SK-N-SH (cell line): Measurements from ENCODE around the gene AGAP1. TPM values are rescaled to one million over a fixed set of nuclear protein-coding genes. Genes with fewer than 3 reads are reported as not detected.

ENCODE experiments used
- CTCF ChIA-PET: fragments of 300-600, 350-600 bp; formaldehyde crosslinking; extraction: SDS; loops from one replicate; lab custom pipeline; 2021; lab: Yijun Ruan, JAX
- POLR2A ChIA-PET: fragments of 350-600 bp; sonication (Branson Sonifier 250); formaldehyde crosslinking; extraction: SDS; loops from one replicate; lab custom pipeline; 2020; ENCODE audit warnings: antibody characterized with exemption, inconsistent platforms; lab: Yijun Ruan, JAX
- DNase-seq: peaks from one replicate; pipeline ENCODE4 v3.0.0; 2012
- H2AFZ ChIP-seq: fragments of 200-600 bp; sonication (generic); 2 replicates; pipeline ENCODE4 v1.8.1; 2016; ENCODE audit warnings: antibody characterized with exemption, mild to moderate bottlenecking, low read depth
- H3F3A ChIP-seq: fragments of 200-600 bp; sonication (generic); replicated peaks from 2 replicates; pipeline ENCODE3; 2016; ENCODE audit warnings: antibody characterized with exemption, mild to moderate bottlenecking; ENCODE audit not compliant: insufficient read depth
- H3K27ac ChIP-seq, 2 experiments: fragments of 200-500 bp in 1 of 2; fragments of 200-600 bp in 1 of 2; sonication (Bioruptor generic) in 1 of 2; sonication (generic), shearing (Covaris generic) in 1 of 2; 2 replicates each; pipeline versions ENCODE4 v1.5.1 to v1.6.1; 2014 to 2016; ENCODE audit warnings: low read depth in 2 of 2, inconsistent platforms in 1 of 2, low read length in 1 of 2, mild to moderate bottlenecking in 1 of 2, mixed read lengths in 1 of 2
- H3K27me3 ChIP-seq: fragments of 200-600 bp; sonication (generic), shearing (Covaris generic); 2 replicates; pipeline ENCODE4 v1.6.1; 2016; ENCODE audit warnings: mixed run types; ENCODE audit not compliant: insufficient read depth
- H3K36me3 ChIP-seq, 2 experiments: fragments of 200-500 bp in 1 of 2; fragments of 200-600 bp in 1 of 2; sonication (Bioruptor generic) in 1 of 2; sonication (generic) in 1 of 2; replicated peaks in 1 of 2; 2 replicates each; pipeline versions ENCODE3 to v1.5.1; 2014 to 2016; ENCODE audit warnings: low read length in 1 of 2, mild to moderate bottlenecking in 1 of 2; ENCODE audit not compliant: insufficient read depth in 2 of 2, control insufficient read depth in 1 of 2
- H3K4me1 ChIP-seq, 2 experiments: fragments of 200-500 bp in 1 of 2; fragments of 200-600 bp in 1 of 2; sonication (Bioruptor generic) in 1 of 2; sonication (generic), shearing (Covaris generic) in 1 of 2; 2 replicates each; pipeline versions ENCODE4 v1.5.1 to v1.6.1; 2014 to 2016; ENCODE audit warnings: low read depth in 1 of 2, low read length in 1 of 2, mixed run types in 1 of 2; ENCODE audit not compliant: insufficient read depth in 2 of 2, control insufficient read depth in 1 of 2
- H3K4me2 ChIP-seq: fragments of 200-600 bp; sonication (generic), shearing (Covaris generic); 2 replicates; pipeline ENCODE4 v1.6.1; 2017; ENCODE audit warnings: mixed run types
- H3K4me3 ChIP-seq, 2 experiments: fragments of 200-500 bp in 1 of 2; fragments of 200-600 bp in 1 of 2; sonication (Bioruptor generic) in 1 of 2; sonication (generic), shearing (Covaris generic) in 1 of 2; 2 replicates each; pipeline versions ENCODE4 v1.5.1 to v1.8.1; 2014 to 2016; ENCODE audit warnings: low read depth in 2 of 2, inconsistent platforms in 1 of 2, low read length in 1 of 2, mild to moderate bottlenecking in 1 of 2, mixed read lengths in 1 of 2, moderate library complexity in 1 of 2
- H3K79me2 ChIP-seq: fragments of 200-600 bp; sonication (generic); 2 replicates; pipeline ENCODE4 v1.8.1; 2017; ENCODE audit warnings: mild to moderate bottlenecking; ENCODE audit not compliant: insufficient read depth
- H3K9ac ChIP-seq: fragments of 200-600 bp; sonication (generic); 2 replicates; pipeline ENCODE4 v1.6.1; 2017; ENCODE audit warnings: mixed run types
- H3K9me2 ChIP-seq: fragments of 200-600 bp; sonication (generic); 2 replicates; pipeline ENCODE4 v1.6.1; 2017; ENCODE audit warnings: mixed run types
- H3K9me3 ChIP-seq: fragments of 200-600 bp; sonication (generic); 2 replicates; pipeline ENCODE4 v1.6.1; 2017; ENCODE audit warnings: mixed run types, mild to moderate bottlenecking, moderate library complexity
- H4K20me1 ChIP-seq: fragments of 200-600 bp; sonication (generic); 2 replicates; pipeline ENCODE4 v1.6.1; 2017; ENCODE audit warnings: mild to moderate bottlenecking, mixed run types; ENCODE audit not compliant: insufficient read depth
- ELF1 ChIP-seq: IDR thresholded peaks from 2 replicates; pipeline ENCODE4 v1.4.0; 2012
- EZH2phosphoT487 ChIP-seq: fragments of 200-600 bp; sonication (generic); IDR thresholded peaks from 2 replicates; pipeline ENCODE4 v1.6.1; 2017; ENCODE audit warnings: low read depth, mixed run types, mild to moderate bottlenecking, antibody characterized with exemption, moderate library complexity, borderline replicate concordance
- SIN3A ChIP-seq: IDR thresholded peaks from 2 replicates; pipeline ENCODE4 v1.6.1; 2012; ENCODE audit warnings: low read depth, mild to moderate bottlenecking, low read length, moderate library complexity, borderline replicate concordance
- SMC3 ChIP-seq: IDR thresholded peaks from 2 replicates; pipeline ENCODE4 v1.6.1; 2012; ENCODE audit warnings: low read depth, low read length, improper control_type of control experiment
- YY1 ChIP-seq: IDR thresholded peaks from 2 replicates; pipeline ENCODE4 v1.4.0; 2012; ENCODE audit warnings: low read depth, mild to moderate bottlenecking
- WGBS: methylation state at CpG from one replicate; pipeline ENCODE4 v1.1.6; 2017; ENCODE audit warnings: low lambda C conversion rate; 5-methylcytosine and 5-hydroxymethylcytosine counted together
- polyA plus RNA-seq, 3 experiments: library from polyadenylated mRNA; depleted of rRNA; stranded (reverse); fragments of >200 nt; gene quantifications; 2 replicates each; pipeline ENCODE4 v1.2.3, GENCODE V29; 2012
- TF ChIP-seq, protein P1 (sequence below): IDR thresholded peaks from 2 replicates; pipeline ENCODE4 v1.4.0; 2012; ENCODE audit warnings: low read depth
- TF ChIP-seq, protein P2 (sequence below): fragments of 150-350 bp; IDR thresholded peaks from 2 replicates; pipeline ENCODE4 v1.6.1; 2017; ENCODE audit warnings: antibody characterized with exemption, low read length, low read depth, borderline replicate concordance
- TF ChIP-seq, protein P3 (sequence below): IDR thresholded peaks from 2 replicates; pipeline ENCODE4 v1.4.0; 2012; ENCODE audit warnings: low read depth, borderline replicate concordance

The AGAP1 gene
- polyA plus RNA-seq, 1 of the 3 experiments (the other 2 are of a cell fraction): 8.8 TPM

DNA sequence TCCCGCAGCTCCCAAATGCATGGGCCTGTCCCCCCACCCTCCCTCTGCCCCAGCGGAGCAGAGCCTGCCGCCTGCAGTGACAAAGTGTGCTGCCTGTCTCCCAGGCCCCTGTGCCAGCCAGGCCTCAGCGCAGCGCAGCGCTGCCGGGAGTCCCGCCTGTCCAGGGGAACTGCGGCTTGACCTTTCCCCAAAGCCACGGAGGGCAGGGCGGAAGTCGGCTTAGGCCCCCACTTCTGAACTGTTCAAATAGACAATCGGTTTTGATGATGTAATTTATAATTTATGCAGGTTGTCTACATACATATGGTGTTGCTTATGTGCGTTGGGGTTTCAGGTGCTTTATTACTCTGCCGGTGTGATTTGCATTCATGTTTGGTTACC is 667.2 kb downstream of the AGAP1 start:
- DNase-seq: no peak
- Histone ChIP-seq H3K27me3 (peaks cover 20% of the 10 kb centered on the region), H3K4me3 (no peak overlapping the region), H3K4me1 (peaks cover 0 to 7% of the 10 kb centered on the region in 2 experiments; a peak in 1 of 4 replicates), H3K9ac (no peak overlapping the region), H3F3A (no peaks in the 10 kb centered on the region), H3K4me2 (no peak overlapping the region), H3K36me3 (no peaks in the 10 kb centered on the region), H3K9me2 (no peaks in the 10 kb centered on the region), H3K79me2 (no peaks in the 10 kb centered on the region), H4K20me1 (no peaks in the 10 kb centered on the region), H2AFZ (no peak overlapping the region), H3K27ac (no peak overlapping the region), H3K9me3 (no peaks in the 10 kb centered on the region)
- POLR2A ChIA-PET: no interaction called here
- CTCF ChIA-PET: interaction anchor here (1.2 to 3.7 kb wide), 3 partner anchors 16 to 382 kb away, joined by 3 to 28 read pairs (median 5); no protein-coding TSS in a partner anchor
- TF ChIP-seq EZH2phosphoT487 (no peak), SMC3 (no peak), YY1 (no peak)
- TF ChIP-seq, protein P1, sequence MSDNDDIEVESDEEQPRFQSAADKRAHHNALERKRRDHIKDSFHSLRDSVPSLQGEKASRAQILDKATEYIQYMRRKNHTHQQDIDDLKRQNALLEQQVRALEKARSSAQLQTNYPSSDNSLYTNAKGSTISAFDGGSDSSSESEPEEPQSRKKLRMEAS: no peak
- TF ChIP-seq, protein P2, sequence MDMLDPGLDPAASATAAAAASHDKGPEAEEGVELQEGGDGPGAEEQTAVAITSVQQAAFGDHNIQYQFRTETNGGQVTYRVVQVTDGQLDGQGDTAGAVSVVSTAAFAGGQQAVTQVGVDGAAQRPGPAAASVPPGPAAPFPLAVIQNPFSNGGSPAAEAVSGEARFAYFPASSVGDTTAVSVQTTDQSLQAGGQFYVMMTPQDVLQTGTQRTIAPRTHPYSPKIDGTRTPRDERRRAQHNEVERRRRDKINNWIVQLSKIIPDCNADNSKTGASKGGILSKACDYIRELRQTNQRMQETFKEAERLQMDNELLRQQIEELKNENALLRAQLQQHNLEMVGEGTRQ: no peak
- 84% methylated on average over 6 of the region's 15 CpGs for WGBS

DNA sequence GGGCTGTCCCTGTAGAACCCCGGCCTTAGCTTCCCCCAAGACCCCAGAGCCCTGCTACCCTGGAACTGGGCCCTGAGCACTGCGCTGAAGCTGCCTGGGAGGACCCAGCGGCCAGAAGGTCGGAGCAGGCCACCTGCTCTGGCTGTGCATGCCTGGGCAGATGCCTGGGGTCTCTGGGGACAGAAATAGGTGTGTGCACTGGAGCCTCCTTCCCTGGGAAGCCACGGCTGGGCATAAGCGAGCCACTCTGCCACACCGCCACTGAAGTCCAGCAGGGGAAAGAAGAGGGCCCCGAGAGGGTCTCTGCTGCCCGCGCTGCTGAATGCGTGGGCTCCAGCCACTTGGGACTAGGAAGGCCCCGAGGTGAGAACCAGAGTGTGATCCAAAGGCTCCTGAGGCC is 667.7 kb downstream of the AGAP1 start:
- 88% methylated on average over 9 of the region's 12 CpGs for WGBS
- ChIA-PET POLR2A (no interaction called here), CTCF (interaction anchor here (3.7 kb wide), 1 partner anchor 16 kb away, joined by 28 read pairs; no protein-coding TSS in a partner anchor)
- Histone ChIP-seq H3K27me3 (peaks cover 24% of the 10 kb centered on the region), H3K9ac (no peak overlapping the region), H3K4me3 (no peak overlapping the region), H3K9me3 (no peaks in the 10 kb centered on the region), H4K20me1 (no peaks in the 10 kb centered on the region), H3K36me3 (no peaks in the 10 kb centered on the region), H3K9me2 (no peaks in the 10 kb centered on the region), H3K4me2 (no peak overlapping the region), H3K79me2 (no peaks in the 10 kb centered on the region), H2AFZ (no peak overlapping the region), H3K4me1 (peaks cover 0 to 9% of the 10 kb centered on the region in 2 experiments; a peak in 1 of 4 replicates), H3F3A (no peaks in the 10 kb centered on the region), H3K27ac (no peak overlapping the region)
- DNase-seq: no peak
- TF ChIP-seq SIN3A: no peak
- TF ChIP-seq, protein P3, sequence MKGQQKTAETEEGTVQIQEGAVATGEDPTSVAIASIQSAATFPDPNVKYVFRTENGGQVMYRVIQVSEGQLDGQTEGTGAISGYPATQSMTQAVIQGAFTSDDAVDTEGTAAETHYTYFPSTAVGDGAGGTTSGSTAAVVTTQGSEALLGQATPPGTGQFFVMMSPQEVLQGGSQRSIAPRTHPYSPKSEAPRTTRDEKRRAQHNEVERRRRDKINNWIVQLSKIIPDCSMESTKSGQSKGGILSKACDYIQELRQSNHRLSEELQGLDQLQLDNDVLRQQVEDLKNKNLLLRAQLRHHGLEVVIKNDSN: no peak
- no peak for TF ChIP-seq ELF1
